HepG2 (cell line): Measurements from ENCODE around the gene WDR93. TPM values are rescaled to one million over a fixed set of nuclear protein-coding genes. Genes with fewer than 3 reads are reported as not detected.

ENCODE experiments used
- ATAC-seq: fragments of 200-7000 bp; cut with Tn5 transposase; 3 replicates; pipeline ENCODE4 v1.9.1; 2020; ENCODE audit warnings: mild to moderate bottlenecking, moderate library complexity
- BruUV-seq: library from RNA; stranded (reverse); fragments of 400-500 nt; replicated peaks from 2 replicates; lab custom pipeline; 2021; lab: Mats Ljungman, UMichigan
- CTCF ChIA-PET: fragments of 300-600 bp; formaldehyde crosslinking; extraction: SDS; loops from one replicate; lab custom pipeline; 2021; ENCODE audit warnings: low total read pairs, inconsistent platforms, low intra/inter-chr PET ratio; lab: Yijun Ruan, JAX
- POLR2A ChIA-PET: fragments of 350-600 bp; sonication (Branson Sonifier 250); formaldehyde crosslinking; loops from one replicate; lab custom pipeline; 2020; ENCODE audit warnings: antibody characterized with exemption, inconsistent platforms; lab: Yijun Ruan, JAX
- DNase-seq: peaks from one replicate; pipeline ENCODE4 v3.0.0-alpha.2; 2015; ENCODE audit warnings: low spot score
- FAIRE-seq: peaks from 3 replicates; lab custom pipeline; 2011; peaks lifted over from hg19 to GRCh38; lab: Jason Lieb, UNC
- H2AFZ ChIP-seq: one replicate; pipeline ENCODE4 v1.6.1; 2011; ENCODE audit warnings: low read length, inconsistent platforms
- H3K27ac ChIP-seq: fragments of 300-600 bp; 3 replicates; pipeline ENCODE4 v1.8.0; 2011; ENCODE audit warnings: mixed run types, mild to moderate bottlenecking, mixed read lengths, low read length, inconsistent platforms; ENCODE audit not compliant: insufficient read depth; ENCODE audit errors: extremely low read length
- H3K27me3 ChIP-seq, 2 experiments: fragments of 200-600 bp in 1 of 2; 2 replicates in 1 of 2; 3 replicates in 1 of 2; pipeline versions ENCODE4 v1.6.0 to v1.8.0; 2011; ENCODE audit warnings: low read length in 2 of 2, mild to moderate bottlenecking in 2 of 2, moderate library complexity in 2 of 2, inconsistent platforms in 1 of 2; ENCODE audit not compliant: insufficient read depth in 2 of 2, control insufficient read depth in 1 of 2
- H3K36me3 ChIP-seq, 2 experiments: fragments of 200-600 bp in 1 of 2; replicated peaks in 1 of 2; 2 replicates in 1 of 2; 3 replicates in 1 of 2; pipeline versions ENCODE4 v1.5.1 to v1.8.0; 2011; ENCODE audit warnings: low read length in 2 of 2, inconsistent platforms in 1 of 2; ENCODE audit not compliant: insufficient read depth in 2 of 2, control insufficient read depth in 1 of 2
- H3K4me1 ChIP-seq: 2 replicates; pipeline ENCODE4 v1.5.1; 2012; ENCODE audit warnings: low read length, inconsistent platforms; ENCODE audit not compliant: insufficient read depth
- H3K4me2 ChIP-seq: 2 replicates; pipeline ENCODE4 v1.6.0; 2011; ENCODE audit warnings: low read depth, low read length, inconsistent platforms
- H3K4me3 ChIP-seq, 3 experiments: fragments of 200-600 bp in 1 of 3; sonication (generic), shearing (Covaris generic) in 1 of 3; replicated peaks in 1 of 3; 2 replicates each; pipeline ENCODE4 v1.5.1; 2011 to 2016; ENCODE audit warnings: low read length in 3 of 3, inconsistent platforms in 2 of 3, low read depth in 2 of 3, mild to moderate bottlenecking in 2 of 3, control low read depth in 1 of 3, mixed read lengths in 1 of 3; ENCODE audit not compliant: insufficient read depth in 1 of 3
- H3K79me2 ChIP-seq: one replicate; pipeline ENCODE4 v1.6.1; 2011; ENCODE audit warnings: low read length, inconsistent platforms; ENCODE audit not compliant: insufficient read depth
- H3K9ac ChIP-seq: 2 replicates; pipeline ENCODE4 v1.6.0; 2011; ENCODE audit warnings: mild to moderate bottlenecking, low read depth, low read length, inconsistent platforms; ENCODE audit not compliant: insufficient read depth
- H3K9me3 ChIP-seq: 2 replicates; pipeline ENCODE4 v1.5.1; 2012; ENCODE audit warnings: mild to moderate bottlenecking, low read length
- H4K20me1 ChIP-seq: 2 replicates; pipeline ENCODE4 v1.6.0; 2011; ENCODE audit warnings: inconsistent platforms, mild to moderate bottlenecking, low read length, moderate library complexity; ENCODE audit not compliant: insufficient read depth
- CBX1 ChIP-seq: IDR thresholded peaks from one replicate; pipeline ENCODE4 v1.6.1; 2016; ENCODE audit warnings: antibody characterized with exemption, low read depth
- E2F2 ChIP-seq: sonication (generic); formaldehyde crosslinking; IDR thresholded peaks from 2 replicates; pipeline ENCODE4 v1.4.0; 2020; ENCODE audit warnings: missing genetic modification reagents, borderline replicate concordance
- KAT7 ChIP-seq: IDR thresholded peaks from 2 replicates; pipeline ENCODE4 v1.6.1; 2018; ENCODE audit warnings: borderline replicate concordance, missing compliant biosample characterization
- NFRKB ChIP-seq: fragments of 450-650 bp; IDR thresholded peaks from 2 replicates; pipeline ENCODE4 v1.6.1; 2017
- TAF1 ChIP-seq: sonication (generic); formaldehyde crosslinking; IDR thresholded peaks from 2 replicates; pipeline ENCODE4 v1.4.0; 2020; ENCODE audit warnings: missing genetic modification reagents
- TFDP1 ChIP-seq: IDR thresholded peaks from 2 replicates; pipeline ENCODE4 v1.6.1; 2016; ENCODE audit warnings: missing compliant biosample characterization, missing genetic modification reagents, borderline replicate concordance
- ZNF318 ChIP-seq: sonication (generic); formaldehyde crosslinking; IDR thresholded peaks from 2 replicates; pipeline ENCODE4 v1.4.0; 2020; ENCODE audit warnings: mild to moderate bottlenecking, missing genetic modification reagents
- WGBS: methylation state at CpG from one replicate; pipeline ENCODE4 v1.1.6; 2017; ENCODE audit warnings: low lambda C conversion rate; 5-methylcytosine and 5-hydroxymethylcytosine counted together
- in situ Hi-C: cut with HindIII; loops from 2 replicates; pipeline ENCODE4 v1.10.0; 2017; ENCODE audit warnings: low pct_unique_long_range_greater_than_20kb; ENCODE audit not compliant: extremely low pct_ligation_motif_present
- intact Hi-C: fragments of 100-400 bp; cut with micrococcal nuclease; formaldehyde crosslinking; loops from one replicate; pipeline ENCODE4 v1.10.0; 2022; ENCODE audit not compliant: unreplicated experiment
- polyA plus RNA-seq, 8 experiments: library from polyadenylated mRNA; depleted of rRNA in 3 of 8; stranded (reverse) in 7 of 8; unstranded in 1 of 8; fragments of >200 nt; fragmentation: Illumina TruSeq in 4 of 8; extraction: Trizol in 4 of 8; gene quantifications; 2 replicates each; pipeline versions ENCODE4 v1.2.1 to v1.2.3, GENCODE V29; 2011 to 2016; ENCODE audit warnings: low read depth in 4 of 8, missing spikeins in 1 of 8, mixed read lengths in 1 of 8; ENCODE audit not compliant: insufficient read depth in 1 of 8
- total RNA-seq, 5 experiments: library from RNA; depleted of rRNA; stranded (reverse); fragments of >200 nt; fragmentation: Illumina TruSeq; extraction: Trizol; gene quantifications; 2 replicates each; pipeline ENCODE4 v1.2.3, GENCODE V29; 2016; ENCODE audit warnings: low read depth in 1 of 5
- TF ChIP-seq, protein P1 (sequence below): sonication (generic); formaldehyde crosslinking; IDR thresholded peaks from 2 replicates; pipeline ENCODE4 v1.5.0; 2020; ENCODE audit warnings: mild to moderate bottlenecking, missing genetic modification reagents, moderate library complexity

WDR93 gene
- total and polyA plus RNA-seq, 2 of the 13 experiments (the other 11 are each of a cell fraction or from before 2014, with no cell fraction given): 0.07 TPM; not detected in 1

DNA sequence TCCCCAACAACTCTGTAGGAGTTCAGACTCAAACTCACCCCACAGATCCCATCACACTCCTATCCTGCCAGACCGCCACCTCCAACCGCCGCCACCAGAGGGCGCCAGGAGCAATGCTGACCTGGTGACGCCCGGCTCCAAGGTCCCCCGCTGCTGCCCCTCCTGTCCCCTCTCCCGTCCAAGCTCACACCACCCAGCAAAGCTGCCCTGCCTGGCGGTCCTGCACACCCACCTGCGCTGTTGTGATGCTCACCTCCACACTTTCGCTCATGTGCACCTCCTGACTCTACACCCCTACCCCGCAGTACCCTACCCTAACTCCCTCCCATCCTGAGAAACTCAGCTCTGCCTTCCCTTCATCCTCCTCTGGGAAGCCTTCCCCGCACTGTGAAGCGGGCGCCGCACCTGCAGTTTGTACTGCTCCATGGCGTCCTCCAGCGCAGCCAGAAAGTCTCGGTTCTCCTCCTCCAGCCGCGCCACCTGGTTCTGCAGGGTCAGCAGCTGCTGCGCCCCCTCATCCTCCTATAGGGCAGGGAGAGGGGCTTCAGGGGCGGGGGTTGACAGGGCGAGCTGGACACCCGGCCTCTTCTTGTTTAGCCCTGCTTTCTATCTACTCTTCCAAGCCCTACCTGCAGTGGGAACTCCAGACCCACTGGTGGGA is 43.3 kb upstream of the WDR93 start:
- peak overlapping the region; percentile 59 for H3K4me2 ChIP-seq
- no peaks in the 10 kb centered on the region for H3K27me3 ChIP-seq
- no peaks in the 10 kb centered on the region for H3K79me2 ChIP-seq
- no peak overlapping the region for H2AFZ ChIP-seq
- BruUV-seq: no TSS peak
- ATAC-seq (peak; percentile 95), DNase-seq (peak; percentile 57), FAIRE-seq (peak; percentile 60)
- in situ Hi-C loops: no loop called here
- no peak overlapping the region for H3K9ac ChIP-seq
- WGBS: 72% methylated on average over 19 of the region's 25 CpGs
- ChIA-PET CTCF (interaction anchor here (2.1 kb wide), 1 partner anchor 27 kb away, joined by 28 read pairs; no protein-coding TSS in a partner anchor), POLR2A (interaction anchor here (1.0 kb wide), 1 partner anchor 33 kb away, joined by 3 read pairs; no protein-coding TSS in a partner anchor)
- H4K20me1 ChIP-seq: no peaks in the 10 kb centered on the region
- intact Hi-C loops: loop anchor here (1.0 kb wide), 1 partner anchor 27 kb away; no protein-coding TSS in a partner anchor
- H3K27ac ChIP-seq: no peak overlapping the region
- H3K4me1 ChIP-seq: peaks cover 6% of the 10 kb centered on the region; the same call in 1 of the 2 replicates
- no peaks in the 10 kb centered on the region for H3K9me3 ChIP-seq
- no peaks in the 10 kb centered on the region; a peak in 1 of 5 replicates for H3K36me3 ChIP-seq
- peak overlapping the region in 1 of 3 experiments; percentile 32; a peak in 1 of 6 replicates for H3K4me3 ChIP-seq
- TF ChIP-seq TFDP1 (CRISPR knock-in tag) (no peak), NFRKB (no peak), E2F2 (no peak), ZNF318 (CRISPR knock-in tag) (no peak), TAF1 (CRISPR knock-in tag) (no peak), CBX1 (peak; percentile 50), KAT7 (CRISPR knock-in tag) (no peak)
- TF ChIP-seq, protein P1, sequence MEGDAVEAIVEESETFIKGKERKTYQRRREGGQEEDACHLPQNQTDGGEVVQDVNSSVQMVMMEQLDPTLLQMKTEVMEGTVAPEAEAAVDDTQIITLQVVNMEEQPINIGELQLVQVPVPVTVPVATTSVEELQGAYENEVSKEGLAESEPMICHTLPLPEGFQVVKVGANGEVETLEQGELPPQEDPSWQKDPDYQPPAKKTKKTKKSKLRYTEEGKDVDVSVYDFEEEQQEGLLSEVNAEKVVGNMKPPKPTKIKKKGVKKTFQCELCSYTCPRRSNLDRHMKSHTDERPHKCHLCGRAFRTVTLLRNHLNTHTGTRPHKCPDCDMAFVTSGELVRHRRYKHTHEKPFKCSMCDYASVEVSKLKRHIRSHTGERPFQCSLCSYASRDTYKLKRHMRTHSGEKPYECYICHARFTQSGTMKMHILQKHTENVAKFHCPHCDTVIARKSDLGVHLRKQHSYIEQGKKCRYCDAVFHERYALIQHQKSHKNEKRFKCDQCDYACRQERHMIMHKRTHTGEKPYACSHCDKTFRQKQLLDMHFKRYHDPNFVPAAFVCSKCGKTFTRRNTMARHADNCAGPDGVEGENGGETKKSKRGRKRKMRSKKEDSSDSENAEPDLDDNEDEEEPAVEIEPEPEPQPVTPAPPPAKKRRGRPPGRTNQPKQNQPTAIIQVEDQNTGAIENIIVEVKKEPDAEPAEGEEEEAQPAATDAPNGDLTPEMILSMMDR (CRISPR knock-in tag): peak; percentile 94
